BJ (cell line): ENCODE measurements around the gene TEAD2. TPM values are rescaled to one million over a fixed set of nuclear protein-coding genes. Genes with fewer than 3 reads are reported as not detected.

ENCODE experiments used
- CTCF ChIA-PET: fragments of 350-600 bp; formaldehyde crosslinking; extraction: SDS; loops from one replicate; lab custom pipeline; 2021; ENCODE audit warnings: antibody characterized with exemption, inconsistent platforms; lab: Yijun Ruan, JAX
- POLR2A ChIA-PET: fragments of 300-600 bp; sonication (Branson Sonifier 250); formaldehyde crosslinking; extraction: SDS; loops from one replicate; lab custom pipeline; 2021; ENCODE audit warnings: antibody characterized with exemption; lab: Charles Lee
- DNase-seq: peaks from one replicate; pipeline ENCODE4 v3.0.0-alpha.2; 2011; ENCODE audit warnings: low read depth
- H3K27me3 ChIP-seq: 2 replicates; pipeline ENCODE4 v1.6.0; 2011; ENCODE audit warnings: low read length; ENCODE audit not compliant: control insufficient read depth, insufficient read depth
- H3K36me3 ChIP-seq: 2 replicates; pipeline ENCODE4 v1.5.1; 2011; ENCODE audit warnings: low read length; ENCODE audit not compliant: control insufficient read depth, insufficient read depth
- H3K4me3 ChIP-seq: 2 replicates; pipeline ENCODE4 v1.5.1; 2011; ENCODE audit warnings: low read depth, mild to moderate bottlenecking, control low read depth, low read length
- CTCF ChIP-seq: IDR thresholded peaks from 2 replicates; pipeline ENCODE4 v1.5.1; 2011; ENCODE audit warnings: low read depth, mild to moderate bottlenecking, control low read depth, inconsistent platforms, low read length, moderate library complexity; ENCODE audit not compliant: insufficient read depth
- polyA plus RNA-seq: library from polyadenylated mRNA; depleted of rRNA; stranded (reverse); fragments of >200 nt; gene quantifications from 2 replicates; pipeline ENCODE4 v1.2.3, GENCODE V29; 2011

Gene TEAD2
- polyA plus RNA-seq, 1 experiment = 37.1 TPM

GRCh38 chr19:49348305-49349189, 13.7 kb downstream of the TEAD2 start:
- Histone ChIP-seq H3K4me3 (no peak overlapping the region), H3K36me3 (peaks cover 27% of the 10 kb centered on the region), H3K27me3 (no peaks in the 10 kb centered on the region)
- no peak for TF ChIP-seq CTCF
- ChIA-PET CTCF (interaction anchor here (0.6 kb wide), 1 partner anchor 366 kb away, joined by 3 read pairs; no protein-coding TSS in a partner anchor), POLR2A (no interaction called here)
- no peak for DNase-seq

- ChIA-PET CTCF (interaction anchor here (0.6 to 1.2 kb wide), 3 partner anchors 47 to 366 kb away, joined by 3 to 4 read pairs (median 3); no protein-coding TSS in a partner anchor), POLR2A (no interaction called here)
- TF ChIP-seq CTCF = peak; percentile 27; the same call in 1 of the 2 replicates
- Histone ChIP-seq H3K36me3 (peaks cover 30% of the 10 kb centered on the region), H3K27me3 (no peaks in the 10 kb centered on the region), H3K4me3 (no peak overlapping the region)
- DNase-seq = peak; percentile 65
Measured at GRCh38 chr19:49347835-49348234, 14.4 kb downstream of the TEAD2 start.

DNA sequence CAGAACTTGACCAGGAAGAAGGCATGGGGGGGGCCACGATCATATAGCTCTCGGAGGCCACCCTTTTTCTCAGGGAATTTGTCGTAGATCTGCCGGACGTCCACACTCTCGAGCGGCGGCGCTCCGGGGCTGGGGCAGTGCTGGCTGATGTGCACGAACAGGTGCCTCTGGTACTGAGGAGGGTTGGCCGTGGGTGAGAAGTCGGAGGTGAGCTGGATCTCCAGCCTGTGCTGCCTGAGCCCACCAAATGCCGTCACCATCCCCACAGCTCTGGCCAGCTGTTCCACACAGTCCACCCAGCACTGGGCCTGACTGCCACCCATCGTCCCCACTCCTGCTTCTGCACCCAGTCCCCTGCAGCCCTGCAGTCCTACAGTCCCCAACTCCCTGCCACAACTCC, 15.0 kb downstream of the TEAD2 start:
- POLR2A ChIA-PET = no interaction called here
- Histone ChIP-seq H3K27me3 (no peaks in the 10 kb centered on the region), H3K36me3 (peaks cover 35% of the 10 kb centered on the region), H3K4me3 (no peak overlapping the region)
- CTCF ChIA-PET = interaction anchor here (0.7 to 1.2 kb wide), 2 partner anchors 46 to 134 kb away, joined by 3 to 4 read pairs; no protein-coding TSS in a partner anchor
- no peak for DNase-seq
- TF ChIP-seq CTCF = no peak

DNA sequence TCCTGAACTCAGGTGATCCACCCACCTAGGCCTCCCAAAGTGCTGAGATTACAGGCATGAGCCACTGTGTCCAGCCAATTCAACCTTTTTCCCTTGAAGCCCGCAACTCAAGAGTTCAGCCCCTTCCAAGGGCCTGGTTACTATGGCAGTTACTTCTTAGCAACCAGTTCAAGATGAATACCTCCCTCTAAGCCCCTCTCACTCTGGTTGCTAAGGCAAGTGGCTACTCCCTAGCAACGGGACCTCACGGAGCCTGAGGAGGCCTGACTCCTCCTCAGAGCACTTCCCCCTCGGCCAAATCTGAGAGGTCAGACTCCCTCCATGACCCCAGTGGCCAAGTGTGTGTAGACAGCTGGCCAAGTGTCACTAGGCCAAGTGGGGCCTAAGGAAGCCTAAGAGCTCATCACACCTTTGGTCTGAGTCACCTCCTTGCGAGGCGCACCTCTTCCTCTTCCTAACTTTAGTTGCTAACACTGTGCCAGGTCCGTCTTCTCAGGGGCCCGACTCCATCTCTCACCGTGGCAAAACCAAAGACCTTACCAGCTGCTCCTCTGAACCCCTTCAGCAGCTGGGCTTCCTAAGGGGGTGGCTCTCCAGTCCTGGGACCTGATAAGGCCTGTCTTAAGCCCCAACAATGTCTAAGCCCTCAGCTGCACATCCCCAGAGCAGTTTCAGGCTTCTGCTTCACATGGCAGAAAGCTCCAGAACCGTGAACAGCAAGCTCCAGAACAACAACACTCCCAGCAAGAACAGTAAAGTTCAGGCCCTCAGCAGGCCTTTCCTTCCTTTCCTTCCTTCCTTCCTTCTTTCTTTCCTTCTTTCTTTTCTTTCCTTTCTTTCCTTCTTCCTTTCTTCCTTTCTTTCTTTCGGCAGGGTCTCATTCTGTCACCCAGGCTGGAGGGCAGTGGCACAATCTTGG, 17.5 kb downstream of the TEAD2 start:
- no peak for DNase-seq
- H3K4me3 ChIP-seq = no peak overlapping the region
- H3K27me3 ChIP-seq = no peaks in the 10 kb centered on the region
- CTCF ChIA-PET = no interaction called here
- POLR2A ChIA-PET = no interaction called here
- peaks cover 27% of the 10 kb centered on the region for H3K36me3 ChIP-seq
- TF ChIP-seq CTCF = no peak
